HK-2 (cell line): ENCODE measurements around the gene CCDC74B.
A peak's percentile ranks its signal among the peaks of the same experiment; 100 is the strongest.
"Not testable (repeated sequence)": the region's sequence is repeated elsewhere in the genome, so short reads cannot be mapped to it uniquely, and the experiment has no call there.

Experiments
- DNase-seq: peaks from one replicate; pipeline ENCODE4 v3.0.0-alpha.2; 2018; ENCODE audit not compliant: unreplicated experiment

CCDC74B gene

GRCh38 chr2:130145006-130145414 lies at the start of gene CCDC74B:
CCDC74B (minus strand) TSS chr2:130145112; CDS start chr2:130144996, 116 bp downstream.
- DNase-seq, result peak; percentile 55

DNA sequence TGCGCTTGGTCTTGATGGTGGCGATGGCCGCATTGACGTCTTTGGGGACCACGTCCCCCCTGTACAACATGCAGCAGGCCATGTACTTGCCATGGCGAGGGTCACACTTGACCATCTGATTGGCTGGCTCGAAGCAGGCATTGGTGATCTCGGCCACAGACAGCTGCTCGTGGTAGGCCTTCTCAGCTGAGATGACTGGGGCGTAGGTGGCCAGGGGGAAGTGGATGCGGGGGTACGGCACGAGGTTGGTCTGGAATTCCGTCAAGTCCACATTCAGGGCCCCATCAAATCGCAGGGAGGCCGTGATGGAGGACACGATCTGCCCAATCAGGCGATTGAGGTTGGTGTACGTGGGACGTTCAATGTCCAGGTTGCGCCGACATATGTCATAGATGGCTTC lies 48.9 kb upstream of the CCDC74B start:
- not testable (repeated sequence) for DNase-seq

- not testable (repeated sequence) for DNase-seq
Measured at GRCh38 chr2:130192451-130192850, 47.5 kb upstream of the CCDC74B start.

DNA sequence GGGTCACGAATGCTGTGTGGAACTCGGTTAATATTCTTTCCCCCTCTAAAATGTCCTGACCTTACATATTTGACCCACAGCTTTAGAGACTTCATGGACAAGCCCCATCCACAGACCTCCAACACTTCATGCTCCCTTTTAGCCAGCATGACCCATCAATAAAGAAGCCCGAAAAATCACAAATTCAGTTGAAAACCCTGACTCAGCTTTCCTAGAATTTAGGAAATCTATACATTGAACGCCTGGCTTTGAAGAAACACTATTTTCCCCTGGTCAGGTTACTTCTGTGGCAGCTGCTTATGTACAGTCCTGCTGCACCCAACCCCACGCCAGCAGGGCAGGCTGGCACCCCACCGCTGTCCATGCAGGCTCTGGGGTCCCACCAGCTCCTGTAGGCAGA lies 46.4 kb upstream of the CCDC74B start:
- DNase-seq, result not testable (repeated sequence)

DNA sequence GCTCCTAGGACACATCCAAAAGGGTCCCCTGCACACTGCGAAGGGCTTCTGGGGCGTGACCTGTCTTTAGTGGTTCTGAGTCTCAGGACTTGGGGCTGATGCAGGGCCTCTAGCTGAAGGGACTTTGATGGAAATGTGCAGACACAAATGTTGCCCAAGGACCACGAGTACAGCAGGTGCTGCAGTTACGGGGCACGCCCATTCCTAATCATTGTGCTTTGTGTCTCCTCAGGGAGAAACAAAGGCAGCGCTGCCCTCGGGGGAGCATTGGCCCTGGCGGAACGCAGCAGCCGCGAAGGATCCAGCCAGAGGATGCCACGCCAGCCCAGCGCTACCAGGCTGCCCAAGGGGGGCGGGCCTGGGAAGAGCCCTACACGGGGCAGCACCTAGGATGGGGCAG lies 45.3 kb upstream of the CCDC74B start:
- no peak for DNase-seq

DNA sequence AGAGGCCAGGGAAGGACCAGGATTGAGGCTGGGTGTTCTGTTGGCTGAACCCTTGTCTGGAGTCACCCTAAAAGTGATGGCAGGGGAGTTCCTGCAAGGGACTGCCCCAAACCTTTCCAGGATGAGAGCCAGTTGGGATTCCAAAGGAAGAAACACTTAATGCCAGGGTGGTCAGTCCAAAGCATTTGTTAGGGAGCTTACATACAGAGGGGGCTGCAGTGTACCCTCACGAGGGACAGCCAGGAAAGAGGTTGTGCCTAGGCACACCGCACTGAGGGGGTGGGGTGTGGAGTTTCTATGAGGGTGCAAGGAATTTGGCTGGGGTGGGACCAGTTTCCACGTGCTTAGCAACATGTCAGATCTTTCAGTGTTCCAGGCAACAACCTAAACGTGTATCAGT lies 44.0 kb upstream of the CCDC74B start:
- DNase-seq, result not testable (repeated sequence)

- DNase-seq, result not testable (repeated sequence)
Measured at GRCh38 chr2:130187859-130188792, 43.2 kb upstream of the CCDC74B start.

- no peak for DNase-seq
Measured at GRCh38 chr2:130187268-130187667, 42.4 kb upstream of the CCDC74B start.

DNA sequence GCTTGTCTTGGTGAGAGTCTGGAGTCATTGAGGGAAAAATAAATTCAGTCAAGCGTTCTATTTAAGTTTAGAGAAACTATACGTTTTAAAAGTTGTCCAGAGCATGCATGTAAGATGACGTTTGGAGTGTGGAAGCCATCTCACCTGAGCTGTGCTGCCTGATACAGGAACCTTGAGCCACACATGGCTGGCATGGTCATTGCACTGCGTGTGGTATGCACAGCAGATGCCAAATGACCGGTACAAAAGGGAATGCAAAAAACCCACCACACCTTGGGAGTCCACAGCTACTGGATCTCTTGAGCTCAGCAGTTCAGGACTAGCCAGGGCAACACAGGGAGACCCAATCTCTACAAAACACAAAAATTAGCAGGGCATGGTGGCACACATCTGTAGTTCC lies 41.5 kb upstream of the CCDC74B start:
- no peak for DNase-seq

- no peak for DNase-seq
Measured at GRCh38 chr2:130185896-130186295, 41.0 kb upstream of the CCDC74B start.

DNA sequence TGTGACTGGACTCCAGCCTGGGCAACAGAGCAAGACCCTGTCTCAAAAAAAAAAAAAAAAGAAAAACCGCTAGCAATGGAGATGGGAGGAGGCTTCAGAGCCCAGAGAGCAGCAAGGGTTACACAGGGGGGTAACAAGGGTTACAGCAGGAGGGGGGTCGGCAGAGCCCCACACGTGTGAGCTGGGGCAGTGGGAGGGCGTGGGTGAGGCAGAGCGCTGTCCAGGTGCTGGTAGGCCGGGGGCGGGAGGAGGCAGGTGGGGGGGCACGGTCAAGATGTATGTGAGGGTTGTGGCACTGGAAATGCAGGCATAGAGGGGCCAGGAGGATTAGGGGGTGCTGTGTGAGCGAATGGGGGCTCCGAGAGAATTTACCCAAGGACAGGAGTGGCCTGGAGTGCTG lies 40.5 kb upstream of the CCDC74B start:
- no peak for DNase-seq

DNA sequence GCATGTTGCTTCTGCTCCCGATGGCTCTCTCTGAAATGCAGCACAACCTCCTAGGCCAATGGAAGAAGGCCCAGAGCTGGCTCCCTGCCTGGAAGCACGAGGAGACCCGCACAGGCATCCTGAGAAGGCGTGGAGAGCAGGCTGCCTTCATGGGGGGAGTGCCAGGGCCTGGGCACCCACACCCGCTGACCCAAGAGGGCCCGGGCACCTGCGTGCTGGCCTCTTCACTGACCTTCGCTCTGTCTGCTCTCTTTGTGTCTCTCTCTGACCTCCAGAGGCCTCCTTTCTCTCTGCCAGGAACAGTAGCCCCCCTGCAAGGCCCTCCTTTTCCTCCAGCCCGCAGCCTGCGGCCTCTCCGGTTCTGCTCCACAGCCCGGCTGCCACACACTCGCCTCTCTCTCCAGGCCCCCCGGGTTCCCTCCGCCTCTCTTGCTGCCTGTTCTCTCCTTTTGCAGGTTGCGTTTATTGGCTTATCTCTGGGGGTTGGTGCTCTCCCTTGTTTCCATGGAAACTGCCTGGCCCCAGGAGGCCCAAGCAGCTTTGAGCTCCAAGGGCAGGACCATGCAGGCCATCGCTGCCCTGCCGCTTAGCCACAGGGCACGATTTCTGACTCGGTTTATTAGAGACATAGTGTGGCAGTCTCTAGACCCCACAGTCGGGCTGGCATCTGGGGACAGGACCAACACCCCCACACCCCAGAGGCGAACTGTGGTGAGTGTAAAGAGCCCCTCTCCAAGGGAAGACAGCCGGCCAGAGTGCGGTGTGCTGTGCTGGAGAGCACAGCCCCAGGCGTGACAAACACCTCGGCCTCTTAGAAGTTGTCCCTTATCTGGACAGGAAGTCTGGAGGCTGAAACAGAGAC lies 38.8 kb upstream of the CCDC74B start:
- no peak for DNase-seq

- DNase-seq, result not testable (repeated sequence)
Measured at GRCh38 chr2:130182826-130183511, 38.1 kb upstream of the CCDC74B start.

DNA sequence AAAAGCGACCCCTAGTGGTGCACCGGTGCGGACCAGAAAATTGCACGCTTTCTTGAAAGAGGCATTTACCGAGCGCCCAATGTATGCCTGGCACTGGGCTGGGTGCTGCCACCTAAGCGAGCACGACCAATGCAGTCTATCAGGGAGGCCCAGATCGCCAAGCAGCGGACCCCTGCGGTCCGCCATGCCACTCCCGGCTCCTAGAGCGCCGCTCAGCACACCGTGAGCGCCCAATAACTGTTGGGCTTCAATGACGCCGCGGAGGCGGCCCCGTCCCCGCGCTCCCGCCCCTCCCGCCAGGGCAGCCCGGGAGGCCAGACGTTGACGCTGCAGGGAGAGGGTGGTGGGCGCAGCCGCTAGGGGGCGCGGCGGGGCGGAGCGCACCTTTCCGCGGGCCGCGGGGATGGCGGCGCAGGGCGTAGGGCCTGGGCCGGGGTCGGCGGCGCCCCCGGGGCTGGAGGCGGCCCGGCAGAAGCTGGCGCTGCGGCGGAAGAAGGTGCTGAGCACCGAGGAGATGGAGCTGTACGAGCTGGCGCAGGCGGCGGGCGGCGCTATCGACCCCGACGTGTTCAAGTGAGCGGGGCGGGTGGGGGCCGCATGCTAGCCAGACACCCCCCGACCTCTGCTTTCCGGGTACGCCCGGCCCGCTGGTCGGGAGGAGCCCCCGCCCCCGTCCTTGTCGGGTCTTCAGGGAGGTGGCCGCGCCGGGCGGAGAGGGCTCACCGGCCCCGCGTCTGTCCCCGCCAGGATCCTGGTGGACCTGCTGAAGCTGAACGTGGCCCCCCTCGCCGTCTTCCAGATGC lies 37.2 kb upstream of the CCDC74B start, which contains the start of gene MZT2B:
TSS of gene MZT2B (plus strand) at position 383 of the 803 bp plus-strand sequence. CDS start at position 404, 21 bp downstream.
- DNase-seq, result peak; percentile 92

GRCh38 chr2:130181325-130181879 lies 36.5 kb upstream of the CCDC74B start, which contains the start of gene SMPD4:
SMPD4 (minus strand) TSS chr2:130181602; CDS start chr2:130176592, 5,010 bp downstream.
- DNase-seq, result peak; percentile 98

- not testable (repeated sequence) for DNase-seq
Measured at GRCh38 chr2:130180404-130181324, 35.8 kb upstream of the CCDC74B start.

DNA sequence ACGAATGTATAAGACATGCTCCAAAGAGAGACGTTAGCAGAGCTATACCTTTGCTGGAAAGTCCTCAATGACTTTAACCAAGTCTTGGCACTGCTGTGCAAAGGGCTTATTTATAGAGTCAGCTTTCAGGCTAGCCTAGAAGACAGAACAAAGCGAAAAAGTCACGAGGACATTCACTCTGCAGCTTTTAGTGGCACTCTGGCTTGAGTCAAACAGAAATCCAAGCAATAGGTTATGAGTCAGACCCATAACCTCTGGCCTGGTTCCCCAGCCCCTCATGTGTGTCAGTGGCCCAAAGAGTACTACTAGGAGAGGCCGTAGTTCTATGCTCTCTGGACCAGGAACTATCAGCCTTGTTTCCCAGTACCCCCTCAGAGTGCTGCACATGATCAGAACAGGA lies 30.0 kb upstream of the CCDC74B start:
- not testable (repeated sequence) for DNase-seq

GRCh38 chr2:130169896-130170295 lies 25.0 kb upstream of the CCDC74B start:
- DNase-seq, result no peak

GRCh38 chr2:130169163-130169562 lies 24.3 kb upstream of the CCDC74B start:
- not testable (repeated sequence) for DNase-seq
